ENCODE data around the gene DCUN1D4.

Gene DCUN1D4

DNA sequence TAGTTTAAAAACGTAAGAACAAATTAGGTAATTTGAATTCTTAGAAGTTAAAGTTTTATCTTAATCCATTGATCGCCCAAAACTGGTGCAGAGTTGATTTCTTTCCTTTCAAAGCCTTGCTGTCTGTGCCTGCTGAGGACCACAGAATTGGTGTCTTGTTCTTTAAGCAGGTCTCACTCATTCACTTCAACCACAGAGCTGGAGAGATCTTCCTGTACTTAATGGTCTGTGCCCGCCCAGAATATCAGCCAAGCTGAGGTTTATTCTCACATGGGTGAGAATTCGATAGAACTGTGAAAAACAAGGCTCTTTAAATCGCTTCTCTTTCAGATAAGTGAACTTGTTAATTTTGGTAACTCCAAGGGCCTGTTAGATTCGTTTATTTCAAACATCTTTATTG, 31.6 kb downstream of the DCUN1D4 start:
- H3K4me1 ChIP-seq (ENCODE audit: control insufficient read depth, insufficient read depth, low read depth, low read length) = peaks cover 3% of the 10 kb centered on the region

DNA sequence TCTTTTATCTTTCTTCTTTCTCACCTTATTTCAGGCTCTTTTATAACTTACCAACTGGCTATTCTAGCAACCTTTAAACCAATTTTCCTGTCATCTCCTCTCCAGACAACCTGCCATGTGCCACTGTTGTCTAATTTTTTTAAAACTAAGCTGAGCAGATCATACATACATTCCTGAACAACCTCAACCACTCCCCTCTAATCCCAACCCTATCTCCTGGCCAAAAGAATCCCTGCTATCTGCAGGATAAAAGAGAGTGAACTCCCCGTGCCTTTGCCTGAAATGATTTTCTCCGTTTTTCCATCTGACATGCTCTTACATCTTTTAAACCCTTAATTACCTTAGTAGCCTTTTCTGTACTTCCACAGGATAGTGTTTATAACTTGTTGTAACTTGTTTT, 35.5 kb downstream of the DCUN1D4 start:
- H3K79me1 ChIP-seq (replicated peaks; ENCODE audit: low read length, poor library complexity, severe bottlenecking) = peaks cover 14% of the 10 kb centered on the region
- no peak overlapping the region for H3K27ac ChIP-seq (ENCODE audit: low read length, poor library complexity, severe bottlenecking)
- H4K8ac ChIP-seq (ENCODE audit: low read length) = no peak overlapping the region
- no peak overlapping the region for H2BK5ac ChIP-seq (ENCODE audit: low read depth, low read length, poor library complexity, severe bottlenecking)
- no peak overlapping the region for H4K91ac ChIP-seq (ENCODE audit: low read length)
- H3K9ac ChIP-seq (ENCODE audit: low read length) = no peak overlapping the region
- no peak for DNase-seq
- 100% methylated on average over 2 of the region's 2 CpGs for WGBS
- no peak overlapping the region for H3K4me2 ChIP-seq (ENCODE audit: low read length, poor library complexity, severe bottlenecking)
- no peaks in the 10 kb centered on the region for H3K9me3 ChIP-seq (ENCODE audit: control insufficient read depth, low read length)
- peaks cover 12 to 93% of the 10 kb centered on the region in 2 experiments for H3K36me3 ChIP-seq (ENCODE audit: control insufficient read depth in 1 of 2, insufficient read depth in 2 of 2, low read depth in 1 of 2, low read length in 2 of 2)
- H2AK5ac ChIP-seq (ENCODE audit: low read length, severe bottlenecking) = no peak overlapping the region
- H3K23ac ChIP-seq (ENCODE audit: low read length in 2 of 2) = no peak overlapping the region
- H3K27me3 ChIP-seq (ENCODE audit: control insufficient read depth in 1 of 2, insufficient read depth in 1 of 2, low read length in 2 of 2) = no peaks in the 10 kb centered on the region
- H3K4ac ChIP-seq (ENCODE audit: low read depth in 1 of 2, low read length in 2 of 2) = no peak overlapping the region
- H3K4me1 ChIP-seq (ENCODE audit: control insufficient read depth, insufficient read depth, low read depth, low read length) = no peaks in the 10 kb centered on the region
- no peak overlapping the region for H3K4me3 ChIP-seq (ENCODE audit: insufficient read depth in 1 of 2, low read depth in 1 of 2, low read length in 2 of 2)
- H3K18ac ChIP-seq (ENCODE audit: low read depth in 1 of 2, low read length in 2 of 2) = no peak overlapping the region
- H3K14ac ChIP-seq (ENCODE audit: low read length in 2 of 2) = no peak overlapping the region
- H2BK12ac ChIP-seq (ENCODE audit: low read length in 2 of 2) = no peak overlapping the region
- H2AFZ ChIP-seq (ENCODE audit: low read depth, low read length) = no peak overlapping the region
- no peak overlapping the region for H2BK15ac ChIP-seq (ENCODE audit: low read depth, poor library complexity, severe bottlenecking)
- no peak overlapping the region for H2BK120ac ChIP-seq (ENCODE audit: low read depth, low read length)

More for the DNA sequence above, 31.6 kb downstream of the DCUN1D4 start:
- peaks cover 27% of the 10 kb centered on the region for H3K79me1 ChIP-seq (replicated peaks; ENCODE audit: low read length, poor library complexity, severe bottlenecking)
- H3K9me3 ChIP-seq (ENCODE audit: control insufficient read depth, low read length) = no peaks in the 10 kb centered on the region
- no peak overlapping the region for H3K14ac ChIP-seq (ENCODE audit: low read length in 2 of 2)
- no peak overlapping the region for H3K23ac ChIP-seq (ENCODE audit: low read length in 2 of 2)
- no peak overlapping the region for H2AK5ac ChIP-seq (ENCODE audit: low read length, severe bottlenecking)
- 97% methylated on average over 6 of the region's 6 CpGs for WGBS
- no peak overlapping the region for H2BK15ac ChIP-seq (ENCODE audit: low read depth, poor library complexity, severe bottlenecking)
- H3K36me3 ChIP-seq (ENCODE audit: control insufficient read depth in 1 of 2, insufficient read depth in 2 of 2, low read depth in 1 of 2, low read length in 2 of 2) = peaks cover 15 to 88% of the 10 kb centered on the region in 2 experiments
- H3K4me3 ChIP-seq (ENCODE audit: insufficient read depth in 1 of 2, low read depth in 1 of 2, low read length in 2 of 2) = no peak overlapping the region
- no peak overlapping the region for H2BK12ac ChIP-seq (ENCODE audit: low read length in 2 of 2)
- no peak overlapping the region for H2BK5ac ChIP-seq (ENCODE audit: low read depth, low read length, poor library complexity, severe bottlenecking)
- no peak overlapping the region for H3K4me2 ChIP-seq (ENCODE audit: low read length, poor library complexity, severe bottlenecking)
- no peaks in the 10 kb centered on the region for H3K27me3 ChIP-seq (ENCODE audit: control insufficient read depth in 1 of 2, insufficient read depth in 1 of 2, low read length in 2 of 2)
- DNase-seq = no peak
- H3K18ac ChIP-seq (ENCODE audit: low read depth in 1 of 2, low read length in 2 of 2) = no peak overlapping the region
- no peak overlapping the region for H3K27ac ChIP-seq (ENCODE audit: low read length, poor library complexity, severe bottlenecking)
- H3K4ac ChIP-seq (ENCODE audit: low read depth in 1 of 2, low read length in 2 of 2) = no peak overlapping the region
- no peak overlapping the region for H3K9ac ChIP-seq (ENCODE audit: low read length)
- H4K8ac ChIP-seq (ENCODE audit: low read length) = no peak overlapping the region
- H2BK120ac ChIP-seq (ENCODE audit: low read depth, low read length) = no peak overlapping the region
- H2AFZ ChIP-seq (ENCODE audit: low read depth, low read length) = no peak overlapping the region
- no peak overlapping the region for H4K91ac ChIP-seq (ENCODE audit: low read length)

DNA sequence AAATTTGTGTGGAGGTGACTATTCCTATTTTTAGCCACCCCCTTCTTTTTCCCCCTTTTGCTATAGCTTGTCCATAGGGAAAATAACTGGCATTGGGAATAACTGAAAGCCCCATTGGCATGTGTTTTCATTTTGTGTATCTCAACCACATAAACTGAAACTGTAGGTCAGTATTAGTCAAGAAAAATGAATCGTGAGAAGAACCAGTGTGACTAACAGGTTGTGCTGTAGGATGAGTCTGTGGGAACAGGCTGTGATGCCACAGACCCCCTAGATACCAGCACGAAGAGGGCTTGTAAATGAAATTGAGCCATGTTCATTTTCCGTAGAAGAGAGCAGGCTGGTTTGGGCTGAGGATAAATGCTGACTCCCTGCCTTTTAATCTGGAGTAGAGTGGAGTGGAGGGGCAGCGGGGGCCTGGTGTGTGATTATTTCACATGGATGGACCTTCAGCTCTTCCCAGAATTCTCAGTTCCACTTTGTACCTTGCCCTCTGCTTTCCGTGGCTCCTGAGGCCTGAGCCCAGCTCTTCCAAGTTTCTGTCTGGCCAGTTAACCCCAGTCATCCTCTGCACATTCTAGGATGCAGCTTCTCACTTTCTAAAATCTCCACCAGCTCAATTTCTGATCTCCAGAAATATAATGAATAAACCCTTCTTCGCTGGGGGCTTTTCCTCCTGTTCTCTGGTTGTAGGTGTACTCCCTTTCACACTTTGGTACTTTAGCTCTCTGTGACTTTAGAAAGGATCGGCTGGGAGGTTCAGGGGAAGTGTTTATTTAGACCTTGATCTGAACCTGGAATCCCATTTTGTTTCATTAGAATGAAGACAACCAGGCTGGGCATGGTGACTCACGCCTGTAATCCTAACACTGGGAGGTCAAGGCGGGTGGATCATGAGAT, 37.3 kb downstream of the DCUN1D4 start:
- Histone ChIP-seq H2BK120ac (ENCODE audit: low read depth, low read length) (no peak overlapping the region), H4K8ac (ENCODE audit: low read length) (no peak overlapping the region), H2AFZ (ENCODE audit: low read depth, low read length) (no peak overlapping the region), H2AK5ac (ENCODE audit: low read length, severe bottlenecking) (no peak overlapping the region), H3K23ac (ENCODE audit: low read length in 2 of 2) (no peak overlapping the region), H3K27ac (ENCODE audit: low read length, poor library complexity, severe bottlenecking) (no peak overlapping the region), H4K91ac (ENCODE audit: low read length) (no peak overlapping the region), H3K9me3 (ENCODE audit: control insufficient read depth, low read length) (no peaks in the 10 kb centered on the region), H3K18ac (ENCODE audit: low read depth in 1 of 2, low read length in 2 of 2) (no peak overlapping the region), H3K79me1 (replicated peaks; ENCODE audit: low read length, poor library complexity, severe bottlenecking) (peaks cover 17% of the 10 kb centered on the region), H3K14ac (ENCODE audit: low read length in 2 of 2) (no peak overlapping the region), H2BK15ac (ENCODE audit: low read depth, poor library complexity, severe bottlenecking) (no peak overlapping the region), H3K4me1 (ENCODE audit: control insufficient read depth, insufficient read depth, low read depth, low read length) (no peaks in the 10 kb centered on the region), H3K4ac (ENCODE audit: low read depth in 1 of 2, low read length in 2 of 2) (no peak overlapping the region), H2BK12ac (ENCODE audit: low read length in 2 of 2) (no peak overlapping the region), H3K27me3 (ENCODE audit: control insufficient read depth in 1 of 2, insufficient read depth in 1 of 2, low read length in 2 of 2) (no peaks in the 10 kb centered on the region), H3K4me2 (ENCODE audit: low read length, poor library complexity, severe bottlenecking) (no peak overlapping the region), H2BK5ac (ENCODE audit: low read depth, low read length, poor library complexity, severe bottlenecking) (no peak overlapping the region), H3K36me3 (ENCODE audit: control insufficient read depth in 1 of 2, insufficient read depth in 2 of 2, low read depth in 1 of 2, low read length in 2 of 2) (peaks cover 15 to 87% of the 10 kb centered on the region in 2 experiments), H3K4me3 (ENCODE audit: insufficient read depth in 1 of 2, low read depth in 1 of 2, low read length in 2 of 2) (no peak overlapping the region), H3K9ac (ENCODE audit: low read length) (no peak overlapping the region)
- no peak for DNase-seq
- 95% methylated on average over 8 of the region's 9 CpGs for WGBS

DNA sequence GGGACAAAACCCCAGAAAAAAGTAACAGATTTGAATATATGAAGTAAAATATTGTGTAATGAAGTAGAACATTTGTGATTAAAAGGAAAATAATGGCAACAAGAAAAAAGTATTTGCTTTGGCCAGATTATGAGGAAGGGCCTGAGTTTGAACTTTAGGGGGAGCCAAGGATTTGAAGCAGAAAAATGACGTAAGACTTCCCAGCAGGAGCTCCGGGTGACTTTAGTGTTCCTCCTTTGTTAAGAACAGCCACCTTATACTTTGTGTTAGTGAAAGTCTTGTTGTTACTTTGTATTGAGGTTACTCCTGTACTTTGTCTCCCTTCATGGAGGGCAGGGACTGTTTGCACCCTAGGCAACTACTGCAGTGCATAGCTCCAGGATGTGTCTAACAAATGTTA, 41.1 kb downstream of the DCUN1D4 start:
- Histone ChIP-seq H3K18ac (ENCODE audit: low read depth in 1 of 2, low read length in 2 of 2) (no peak overlapping the region), H3K14ac (ENCODE audit: low read length in 2 of 2) (no peak overlapping the region), H4K8ac (ENCODE audit: low read length) (no peak overlapping the region), H2AFZ (ENCODE audit: low read depth, low read length) (no peak overlapping the region), H2AK5ac (ENCODE audit: low read length, severe bottlenecking) (no peak overlapping the region), H3K79me1 (replicated peaks; ENCODE audit: low read length, poor library complexity, severe bottlenecking) (peaks cover 18% of the 10 kb centered on the region), H3K4me2 (ENCODE audit: low read length, poor library complexity, severe bottlenecking) (no peak overlapping the region), H2BK120ac (ENCODE audit: low read depth, low read length) (no peak overlapping the region), H3K27me3 (ENCODE audit: control insufficient read depth in 1 of 2, insufficient read depth in 1 of 2, low read length in 2 of 2) (no peaks in the 10 kb centered on the region), H4K91ac (ENCODE audit: low read length) (no peak overlapping the region), H3K4me3 (ENCODE audit: insufficient read depth in 1 of 2, low read depth in 1 of 2, low read length in 2 of 2) (no peak overlapping the region), H3K23ac (ENCODE audit: low read length in 2 of 2) (no peak overlapping the region), H3K36me3 (ENCODE audit: control insufficient read depth in 1 of 2, insufficient read depth in 2 of 2, low read depth in 1 of 2, low read length in 2 of 2) (peaks cover 30 to 86% of the 10 kb centered on the region in 2 experiments), H3K9me3 (ENCODE audit: control insufficient read depth, low read length) (no peaks in the 10 kb centered on the region), H2BK12ac (ENCODE audit: low read length in 2 of 2) (no peak overlapping the region), H3K4me1 (ENCODE audit: control insufficient read depth, insufficient read depth, low read depth, low read length) (no peaks in the 10 kb centered on the region), H3K9ac (ENCODE audit: low read length) (no peak overlapping the region), H2BK15ac (ENCODE audit: low read depth, poor library complexity, severe bottlenecking) (no peak overlapping the region), H3K4ac (ENCODE audit: low read depth in 1 of 2, low read length in 2 of 2) (no peak overlapping the region), H3K27ac (ENCODE audit: low read length, poor library complexity, severe bottlenecking) (no peak overlapping the region), H2BK5ac (ENCODE audit: low read depth, low read length, poor library complexity, severe bottlenecking) (no peak overlapping the region)
- 79% methylated on average over 2 of the region's 2 CpGs for WGBS
- no peak for DNase-seq

All from mesenchymal stem cell (in vitro differentiated cells and primary cell).